HG02763 (cell line): Measurements from ENCODE around the gene FAM227A.

Experiments
- ATAC-seq: cut with Tn5 transposase; IDR thresholded peaks from one replicate; pipeline ENCODE4 v1.9.1; 2021; ENCODE audit warnings: mild to moderate bottlenecking, moderate library complexity; ENCODE audit not compliant: unreplicated experiment

FAM227A gene

DNA sequence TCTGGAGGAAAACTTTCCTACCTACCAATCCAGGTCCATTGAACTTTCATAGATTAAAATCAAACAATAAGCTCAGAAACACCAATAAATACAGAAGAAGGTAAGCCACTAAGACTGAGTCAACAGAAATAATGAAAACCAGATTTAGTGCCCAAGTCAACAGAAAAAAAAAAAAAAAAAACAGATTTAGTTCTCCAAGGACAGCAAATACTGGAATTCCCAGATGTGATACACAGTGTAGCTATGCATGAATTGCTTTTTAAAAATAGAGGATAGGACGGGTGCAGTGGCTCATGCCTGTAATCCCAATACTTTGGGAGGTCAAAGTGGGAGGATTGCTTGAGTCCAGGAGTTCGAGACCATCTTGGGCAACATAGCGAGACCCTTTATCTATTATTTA, 101.9 kb downstream of the FAM227A start:
- no peak for ATAC-seq

DNA sequence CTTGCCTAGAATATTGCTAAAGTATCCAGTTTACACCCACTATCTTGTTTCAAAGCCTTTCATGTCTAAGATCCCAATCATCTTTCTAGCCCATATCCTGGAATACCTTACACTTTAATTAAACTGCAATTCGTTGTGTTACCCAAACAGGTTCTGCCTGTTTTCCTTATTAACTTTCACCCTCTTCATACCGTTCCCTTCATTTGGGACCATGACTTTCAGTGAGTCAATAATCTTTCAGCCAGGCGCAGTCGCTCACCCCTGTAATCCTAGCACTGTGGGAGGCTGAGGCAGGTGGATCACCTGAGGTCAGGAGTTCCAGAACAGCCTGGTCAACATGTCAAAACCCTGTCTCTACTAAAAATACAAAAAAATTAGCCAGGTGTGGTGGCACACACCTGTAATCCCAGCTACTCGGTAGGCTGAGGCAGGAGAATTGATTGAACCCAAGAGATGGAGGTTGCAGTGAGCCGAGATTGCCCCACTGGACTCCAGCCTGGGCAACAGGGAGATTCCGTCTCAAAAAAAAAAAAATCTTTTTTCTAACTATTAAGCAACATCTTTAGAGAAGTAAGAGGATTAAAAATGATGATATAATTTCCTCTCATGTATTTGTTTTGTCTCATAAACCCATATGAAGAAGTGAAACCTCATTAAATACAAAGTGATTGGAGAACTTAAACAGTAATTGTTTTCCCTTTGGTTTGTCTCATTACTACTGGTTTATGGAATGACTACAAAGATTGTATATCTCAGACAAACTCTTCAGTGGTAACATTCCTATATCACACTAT, 106.9 kb downstream of the FAM227A start:
- no peak for ATAC-seq

DNA sequence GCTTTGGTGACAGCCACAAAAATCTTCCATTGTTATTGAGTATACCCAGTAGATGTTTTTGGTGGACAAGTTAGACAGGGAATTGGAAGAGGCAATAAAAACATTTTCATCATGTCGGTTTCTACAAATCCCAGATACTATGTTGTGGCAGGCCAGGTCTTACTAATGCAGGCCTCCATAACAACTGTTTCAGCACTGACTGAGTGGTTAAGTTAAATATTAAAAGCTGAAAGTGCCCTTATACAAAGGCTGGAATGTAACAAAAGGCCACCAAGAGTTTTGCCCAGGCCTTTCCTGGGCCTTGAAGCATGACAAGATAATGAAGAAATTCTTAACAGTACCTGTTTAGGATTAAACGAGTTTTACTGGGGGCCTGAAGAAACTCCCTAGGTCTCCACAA, 115.5 kb downstream of the FAM227A start:
- no peak for ATAC-seq

DNA sequence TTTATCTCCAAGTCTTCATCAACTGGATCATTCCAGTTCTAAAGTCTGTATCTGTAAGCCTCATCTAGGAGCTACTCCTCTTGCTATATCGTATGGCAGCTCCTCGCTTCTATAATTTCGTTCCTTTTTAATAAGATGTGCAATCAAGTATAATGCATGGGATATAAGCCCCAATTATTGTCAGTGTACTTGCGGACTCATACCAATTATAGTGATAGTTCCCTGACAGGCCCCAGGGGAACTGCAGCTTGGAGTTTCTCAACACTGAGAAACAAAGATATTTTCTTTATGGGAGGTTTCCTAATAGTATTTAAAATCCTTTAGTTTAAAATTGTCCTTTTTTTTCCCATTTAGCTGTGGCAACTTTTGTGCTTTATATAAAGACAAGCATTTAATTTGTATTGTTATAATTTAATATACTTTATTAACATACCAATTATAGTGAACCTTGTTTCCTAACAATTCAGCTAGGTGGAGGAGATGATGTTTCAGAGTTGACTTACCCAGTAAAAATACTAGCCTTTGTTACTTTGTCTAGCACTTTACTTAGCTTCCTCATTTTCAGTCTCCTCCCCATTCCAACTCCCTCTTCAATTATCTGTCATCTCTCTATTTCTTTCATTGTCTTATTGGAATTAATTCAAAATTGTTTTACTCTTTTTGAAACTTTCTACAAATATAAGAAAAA, 124.8 kb downstream of the FAM227A start:
- no peak for ATAC-seq
